Activated T-cell treated with anti-CD3 and anti-CD28 coated beads, Interleukin-2, amount 50 U/mL, for 4 hours (primary cell): ENCODE data around the gene GPR75. TPM values are rescaled to one million over a fixed set of nuclear protein-coding genes. Genes with fewer than 3 reads are reported as not detected.

Experiments
- ATAC-seq, 2 donors: fragments of 200-7000 bp; cut with Tn5 transposase; one replicate each; pipeline ENCODE4 v1.10.0; 2021
- DNase-seq: peaks from one replicate; pipeline ENCODE4 v3.0.0-alpha.2; 2020
- H3K27me3 Mint-ChIP-seq: one replicate; pipeline ENCODE4 v1.8.0; 2021; ENCODE audit warnings: low read depth, mixed read lengths
- H3K36me3 Mint-ChIP-seq: one replicate; pipeline ENCODE4 v1.8.0; 2022; ENCODE audit warnings: mixed read lengths; ENCODE audit not compliant: insufficient read depth
- H3K4me1 Mint-ChIP-seq: one replicate; pipeline ENCODE4 v1.8.0; 2021; ENCODE audit warnings: low read depth, mixed read lengths
- H3K4me3 Mint-ChIP-seq: one replicate; pipeline ENCODE4 v1.8.0; 2021; ENCODE audit warnings: mild to moderate bottlenecking, moderate library complexity, mixed read lengths
- H3K9me3 Mint-ChIP-seq: one replicate; pipeline ENCODE4 v1.8.0; 2021; ENCODE audit warnings: mixed read lengths
- total RNA-seq, 3 donors: library from RNA; stranded (reverse); gene quantifications; one replicate each; pipeline ENCODE4 v1.2.1, GENCODE V29; 2021

Gene GPR75
- 1 to 10 TPM; 2.4 to 2.8 (median 2.4) TPM for total RNA-seq

- Mint-ChIP-seq H3K4me3 (no peak within 1 kb of the TSS), H3K36me3 (peaks cover 26% of the 10 kb centered on the region), H3K27me3 (no peaks in the 10 kb centered on the region), H3K9me3 (no peaks in the 10 kb centered on the region), H3K4me1 (peaks cover 10% of the 10 kb centered on the region)
- DNase-seq (no peak), ATAC-seq (no peak)
Measured at GRCh38 chr2:53859206-53860181, at the start of gene GPR75. GPR75 (minus strand) TSS chr2:53859967; CDS start chr2:53854756, 5,211 bp downstream.

DNA sequence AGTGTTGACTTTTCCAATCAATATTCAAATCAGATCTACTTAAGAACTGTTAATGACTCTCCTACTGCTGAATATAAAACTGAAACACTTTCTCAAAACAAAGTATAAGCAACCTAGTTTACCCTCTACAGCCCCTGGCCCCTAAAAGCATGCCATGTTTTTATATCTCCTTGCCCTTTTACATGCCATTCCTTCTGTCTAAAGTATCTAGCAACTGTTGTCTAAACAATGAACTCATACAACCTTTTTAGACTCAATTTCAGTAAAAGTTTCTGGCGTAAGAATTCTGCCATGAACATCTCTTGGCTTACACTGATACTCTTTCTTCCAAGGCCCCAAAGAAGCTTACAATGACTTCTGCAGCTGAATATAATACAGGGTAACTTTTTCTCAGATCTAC, 47.8 kb upstream of the GPR75 start:
- DNase-seq: no peak
- Mint-ChIP-seq H3K36me3 (peaks cover 41% of the 10 kb centered on the region), H3K4me3 (no peak overlapping the region), H3K9me3 (no peaks in the 10 kb centered on the region), H3K4me1 (no peaks in the 10 kb centered on the region), H3K27me3 (no peaks in the 10 kb centered on the region)
- ATAC-seq: no peak

DNA sequence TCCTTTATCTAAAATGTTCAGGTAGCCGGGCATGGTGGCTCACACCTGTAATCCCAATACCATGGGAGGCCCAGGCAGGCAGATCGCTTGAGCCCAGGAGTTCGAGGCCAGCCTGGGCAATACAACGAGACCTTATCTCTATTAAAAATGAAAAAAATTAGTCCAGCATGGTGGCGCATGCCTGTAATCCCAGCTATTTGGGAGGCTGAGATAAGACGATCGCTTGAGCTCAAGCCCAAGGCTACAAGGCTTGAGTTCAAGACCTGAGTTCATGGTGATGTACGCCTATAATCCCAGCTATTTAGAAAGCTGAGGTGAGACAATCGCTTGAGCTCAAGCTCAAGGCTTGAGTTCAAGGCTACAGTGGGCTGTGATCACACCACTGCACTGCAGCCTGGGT, 45.6 kb upstream of the GPR75 start:
- ATAC-seq (no peak), DNase-seq (no peak)
- H3K9me3 Mint-ChIP-seq: no peaks in the 10 kb centered on the region
- peaks cover 40% of the 10 kb centered on the region for H3K36me3 Mint-ChIP-seq
- no peak overlapping the region for H3K4me3 Mint-ChIP-seq
- H3K27me3 Mint-ChIP-seq: no peaks in the 10 kb centered on the region
- no peaks in the 10 kb centered on the region for H3K4me1 Mint-ChIP-seq

DNA sequence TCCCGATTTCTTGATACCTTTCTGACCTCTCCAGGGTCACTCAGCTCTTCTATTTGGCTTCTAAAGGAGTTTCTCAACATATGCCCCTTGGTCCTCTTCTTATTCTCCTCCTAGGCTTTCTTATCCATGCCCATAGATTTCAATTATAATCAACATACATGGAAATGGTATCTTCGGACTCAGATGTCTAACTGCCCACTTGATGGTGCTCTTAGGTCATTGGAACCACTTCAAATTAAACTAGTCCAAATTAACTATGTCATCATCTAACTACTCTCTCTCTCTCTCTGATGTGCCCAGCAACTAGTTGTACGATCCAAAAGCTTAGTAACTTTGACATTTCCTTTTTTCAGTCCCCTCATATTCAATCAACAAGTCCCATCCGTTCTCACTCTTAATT, 43.2 kb upstream of the GPR75 start:
- Mint-ChIP-seq H3K4me1 (no peaks in the 10 kb centered on the region), H3K36me3 (peaks cover 45% of the 10 kb centered on the region), H3K4me3 (no peak overlapping the region), H3K9me3 (no peaks in the 10 kb centered on the region), H3K27me3 (no peaks in the 10 kb centered on the region)
- no peak for DNase-seq
- ATAC-seq: no peak

- Mint-ChIP-seq H3K4me1 (peaks cover 2% of the 10 kb centered on the region), H3K27me3 (no peaks in the 10 kb centered on the region), H3K4me3 (no peak overlapping the region), H3K36me3 (peaks cover 38% of the 10 kb centered on the region), H3K9me3 (no peaks in the 10 kb centered on the region)
- ATAC-seq (no peak), DNase-seq (no peak)
Measured at GRCh38 chr2:53901192-53901591, 41.4 kb upstream of the GPR75 start.

GRCh38 chr2:53896864-53897263, 37.1 kb upstream of the GPR75 start:
- no peak overlapping the region for H3K4me3 Mint-ChIP-seq
- no peaks in the 10 kb centered on the region for H3K27me3 Mint-ChIP-seq
- peaks cover 2% of the 10 kb centered on the region for H3K4me1 Mint-ChIP-seq
- H3K9me3 Mint-ChIP-seq: no peaks in the 10 kb centered on the region
- peaks cover 41% of the 10 kb centered on the region for H3K36me3 Mint-ChIP-seq
- ATAC-seq (peak; percentile 63 to 82), DNase-seq (no peak)

DNA sequence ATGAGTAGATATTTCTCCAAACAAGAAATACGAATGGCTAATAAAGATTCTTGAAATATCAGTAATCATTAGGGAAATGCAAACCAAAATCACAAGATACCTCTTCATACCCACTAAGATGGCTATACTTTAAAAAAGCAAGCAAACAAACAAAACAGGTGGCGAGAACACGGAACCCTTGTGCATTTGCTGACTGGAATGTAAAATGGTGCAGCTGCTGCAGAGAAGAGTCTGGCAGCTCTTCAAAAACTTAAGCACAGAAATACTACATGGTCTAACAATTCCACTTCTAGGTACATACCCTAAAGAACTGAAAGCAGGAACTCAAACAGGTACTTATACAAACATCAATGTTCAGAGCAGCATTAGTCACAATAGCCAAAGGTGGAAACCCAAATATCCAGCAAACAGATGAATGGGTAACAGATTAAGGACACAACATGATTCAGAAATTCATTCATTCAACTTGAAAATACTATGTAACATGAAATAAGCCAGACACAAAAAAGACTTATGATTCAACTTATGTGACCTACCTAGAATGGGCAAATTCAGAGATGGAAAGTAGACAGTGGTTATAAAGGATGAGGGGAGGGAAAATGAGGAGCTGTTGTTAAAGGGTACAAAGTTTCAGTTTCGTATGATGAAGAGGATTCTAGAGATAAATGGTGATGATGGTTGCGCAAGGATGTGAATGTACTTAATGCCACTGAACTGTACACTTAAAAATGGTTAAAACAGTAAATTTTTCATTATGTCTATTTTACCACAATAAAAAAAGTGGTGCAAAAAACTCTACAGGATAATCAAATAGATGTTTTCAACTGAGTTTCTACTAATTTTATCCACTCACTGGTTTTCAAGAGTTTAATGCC, 26.9 kb upstream of the GPR75 start:
- H3K9me3 Mint-ChIP-seq: no peaks in the 10 kb centered on the region
- DNase-seq (no peak), ATAC-seq (peak; percentile 71 to 73)
- peaks cover 6% of the 10 kb centered on the region for H3K4me1 Mint-ChIP-seq
- H3K36me3 Mint-ChIP-seq: peaks cover 54% of the 10 kb centered on the region
- H3K27me3 Mint-ChIP-seq: no peaks in the 10 kb centered on the region
- H3K4me3 Mint-ChIP-seq: no peak overlapping the region

- Mint-ChIP-seq H3K4me3 (no peak overlapping the region), H3K27me3 (no peaks in the 10 kb centered on the region), H3K36me3 (peaks cover 61% of the 10 kb centered on the region), H3K9me3 (no peaks in the 10 kb centered on the region), H3K4me1 (peaks cover 9% of the 10 kb centered on the region)
- peak; percentile 46 to 53 for ATAC-seq
- DNase-seq: no peak
Measured at GRCh38 chr2:53884883-53885282, 25.1 kb upstream of the GPR75 start.

DNA sequence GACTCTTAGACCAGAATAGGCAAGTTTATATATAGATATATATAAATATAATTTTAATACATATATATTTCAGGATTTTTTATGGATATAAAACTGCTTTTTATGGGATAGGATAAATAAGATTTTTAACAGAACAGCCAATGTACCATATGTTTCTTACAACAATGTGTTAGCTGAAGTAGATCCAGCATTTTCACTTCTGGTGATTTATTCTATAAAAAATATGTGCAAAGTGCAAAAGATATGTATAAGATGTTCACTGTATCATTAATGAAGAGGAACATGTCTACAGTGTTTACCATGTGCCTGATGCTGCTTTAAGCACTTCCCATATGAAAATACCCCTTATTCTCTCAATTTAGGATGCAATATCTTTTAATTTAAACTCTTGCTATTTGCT, 22.2 kb upstream of the GPR75 start:
- ATAC-seq: no peak
- Mint-ChIP-seq H3K36me3 (peaks cover 64% of the 10 kb centered on the region), H3K4me3 (no peak overlapping the region), H3K27me3 (no peaks in the 10 kb centered on the region), H3K9me3 (no peaks in the 10 kb centered on the region), H3K4me1 (peaks cover 8% of the 10 kb centered on the region)
- no peak for DNase-seq

DNA sequence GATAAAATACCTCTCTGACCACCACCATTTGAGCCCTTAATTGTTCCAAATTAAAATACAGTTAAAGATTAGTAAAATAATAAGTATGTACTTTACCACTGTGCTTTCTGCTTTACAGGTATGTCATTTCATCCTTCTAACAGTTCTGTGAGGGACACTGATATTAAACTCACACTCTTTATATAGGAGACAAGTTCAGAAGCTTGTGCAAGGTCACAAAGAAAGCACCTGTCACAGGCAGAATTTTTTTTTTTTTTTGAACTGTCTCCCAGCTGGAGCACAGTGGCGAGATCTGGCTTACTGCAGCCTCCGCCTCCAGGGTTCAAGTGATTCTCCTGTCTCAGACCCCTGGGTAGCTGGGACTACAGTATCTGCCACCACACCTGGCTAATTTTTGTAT, 21.6 kb upstream of the GPR75 start:
- peaks cover 58% of the 10 kb centered on the region for H3K36me3 Mint-ChIP-seq

GRCh38 chr2:53880756-53881155, 21.0 kb upstream of the GPR75 start:
- ATAC-seq: no peak
- Mint-ChIP-seq H3K9me3 (no peaks in the 10 kb centered on the region), H3K4me1 (peaks cover 8% of the 10 kb centered on the region), H3K27me3 (no peaks in the 10 kb centered on the region), H3K4me3 (no peak overlapping the region), H3K36me3 (peaks cover 57% of the 10 kb centered on the region)
- DNase-seq: no peak

More for the DNA sequence above, 21.6 kb upstream of the GPR75 start:
- no peaks in the 10 kb centered on the region for H3K9me3 Mint-ChIP-seq
- no peak overlapping the region for H3K4me3 Mint-ChIP-seq
- no peak for ATAC-seq
- peaks cover 8% of the 10 kb centered on the region for H3K4me1 Mint-ChIP-seq
- DNase-seq: no peak
- no peaks in the 10 kb centered on the region for H3K27me3 Mint-ChIP-seq

- Mint-ChIP-seq H3K9me3 (no peaks in the 10 kb centered on the region), H3K4me1 (peaks cover 4% of the 10 kb centered on the region), H3K36me3 (peaks cover 47% of the 10 kb centered on the region), H3K4me3 (no peak overlapping the region), H3K27me3 (no peaks in the 10 kb centered on the region)
- DNase-seq (no peak), ATAC-seq (no peak)
Measured at GRCh38 chr2:53877556-53877955, 17.8 kb upstream of the GPR75 start.

- Mint-ChIP-seq H3K4me3 (no peak overlapping the region), H3K27me3 (no peaks in the 10 kb centered on the region), H3K4me1 (peaks cover 4% of the 10 kb centered on the region), H3K36me3 (peaks cover 43% of the 10 kb centered on the region), H3K9me3 (no peaks in the 10 kb centered on the region)
- ATAC-seq (no peak), DNase-seq (no peak)
Measured at GRCh38 chr2:53877112-53877511, 17.3 kb upstream of the GPR75 start.

DNA sequence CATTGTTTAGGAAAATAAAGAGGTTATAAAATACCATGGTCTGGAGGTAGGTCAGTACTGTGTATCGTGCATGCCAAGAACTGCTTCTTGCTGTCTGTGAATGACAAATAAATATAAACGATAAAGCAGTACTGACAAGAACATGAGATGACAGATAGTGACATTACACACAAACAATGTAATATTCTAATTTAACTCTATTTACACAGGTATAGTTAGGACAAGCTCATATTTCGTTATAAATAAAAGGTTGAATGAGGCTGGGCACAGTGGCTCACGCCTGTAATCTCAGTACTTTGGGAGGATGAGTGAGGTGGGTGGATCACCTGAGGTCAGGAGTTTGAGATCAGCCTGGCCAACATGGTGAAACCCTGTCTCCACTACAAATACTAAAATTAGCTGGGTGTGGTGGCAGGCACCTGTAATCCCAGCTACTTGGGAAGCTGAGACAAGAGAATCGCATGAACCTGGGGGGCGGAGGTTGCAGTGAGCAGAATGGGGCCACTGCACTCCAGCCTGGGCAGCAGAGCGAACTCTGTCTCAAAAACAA, 14.7 kb upstream of the GPR75 start:
- peaks cover 33% of the 10 kb centered on the region for H3K36me3 Mint-ChIP-seq
- DNase-seq (no peak), ATAC-seq (no peak)
- H3K4me3 Mint-ChIP-seq: no peak overlapping the region
- no peaks in the 10 kb centered on the region for H3K4me1 Mint-ChIP-seq
- no peaks in the 10 kb centered on the region for H3K27me3 Mint-ChIP-seq
- no peaks in the 10 kb centered on the region for H3K9me3 Mint-ChIP-seq
